Measurements from ENCODE around the gene MAP1LC3A.

DNA sequence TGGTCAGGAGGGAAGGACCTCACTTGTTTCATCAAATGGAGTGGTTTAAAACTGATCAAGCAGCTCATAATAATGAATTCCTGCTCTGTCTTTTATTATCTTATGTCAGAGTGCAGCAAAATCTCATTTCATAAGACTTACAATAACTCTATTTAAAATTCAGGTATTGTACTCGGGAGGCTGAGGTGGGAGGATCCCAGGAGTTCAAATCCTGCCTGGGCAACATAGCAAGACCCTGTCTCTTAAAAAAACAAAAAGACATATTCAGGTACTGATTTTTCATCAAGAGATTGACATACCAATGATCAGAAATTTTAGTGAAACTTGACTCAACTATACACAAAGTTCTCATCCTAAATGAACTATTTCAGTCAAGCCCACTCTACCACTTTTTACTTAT, 47.9 kb upstream of the MAP1LC3A start:
- TF ChIP-seq CTCF (IDR thresholded peaks at IDR 0.05 in 2 of 3, conservative IDR thresholded peaks at IDR 0.05 in 1 of 3; ENCODE audit: borderline replicate concordance in 1 of 3, insufficient read depth in 1 of 3, low read depth in 2 of 3, low read length in 2 of 3) (no peak), FOSL1 (IDR thresholded peaks at IDR 0.05; ENCODE audit: low read depth) (no peak), EZH2 (IDR thresholded peaks at IDR 0.05) (no peak), POLR2A (IDR thresholded peaks at IDR 0.05; ENCODE audit: borderline replicate concordance, extremely low read depth, insufficient read depth, insufficient read length) (no peak), TCF7L2 (IDR thresholded peaks at IDR 0.05; ENCODE audit: borderline replicate concordance, extremely low read depth, insufficient read depth, insufficient read length) (no peak), YY1 (IDR thresholded peaks at IDR 0.05; ENCODE audit: extremely low read depth, insufficient replicate concordance, low read depth, low read length) (no peak)
